ENCODE data around the gene OPN1SW.

Gene OPN1SW

DNA sequence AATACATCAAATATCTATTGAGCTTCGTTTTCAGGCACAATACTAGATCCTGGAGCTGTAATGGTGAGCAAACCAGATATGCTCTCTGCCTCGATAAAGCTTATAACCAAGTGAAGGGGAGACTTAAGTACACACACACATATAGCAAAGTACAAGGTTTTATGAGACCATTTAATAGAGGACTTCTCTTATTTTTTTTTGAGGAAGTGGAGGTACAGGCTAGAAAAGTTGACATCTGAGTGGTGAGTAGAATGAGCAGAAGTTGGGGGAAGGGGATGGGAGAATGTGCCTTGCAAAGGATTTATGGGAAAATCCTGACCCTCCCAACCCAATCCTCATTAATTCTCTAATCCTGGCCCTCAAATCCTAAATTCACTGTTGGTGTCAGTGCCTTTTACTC lies 23.9 kb upstream of the OPN1SW start:
- no peaks in the 10 kb centered on the region for H3K4me1 ChIP-seq (ENCODE audit: low read depth, poor library complexity, severe bottlenecking)
- H3K9ac ChIP-seq, result no peak overlapping the region
- H3K4me2 ChIP-seq, result no peak overlapping the region
- no peak overlapping the region for H2AFZ ChIP-seq (ENCODE audit: low read depth)
- H3K36me3 ChIP-seq (ENCODE audit: insufficient read depth), result no peaks in the 10 kb centered on the region
- no peaks in the 10 kb centered on the region for H4K20me1 ChIP-seq (ENCODE audit: insufficient read depth)
- no peak overlapping the region for H3K4me3 ChIP-seq (IDR thresholded peaks at IDR 0.05; ENCODE audit: insufficient read depth, low read depth, low read length)
- H3K79me2 ChIP-seq (ENCODE audit: insufficient read depth, low read depth), result no peaks in the 10 kb centered on the region
- TF ChIP-seq, protein P1, sequence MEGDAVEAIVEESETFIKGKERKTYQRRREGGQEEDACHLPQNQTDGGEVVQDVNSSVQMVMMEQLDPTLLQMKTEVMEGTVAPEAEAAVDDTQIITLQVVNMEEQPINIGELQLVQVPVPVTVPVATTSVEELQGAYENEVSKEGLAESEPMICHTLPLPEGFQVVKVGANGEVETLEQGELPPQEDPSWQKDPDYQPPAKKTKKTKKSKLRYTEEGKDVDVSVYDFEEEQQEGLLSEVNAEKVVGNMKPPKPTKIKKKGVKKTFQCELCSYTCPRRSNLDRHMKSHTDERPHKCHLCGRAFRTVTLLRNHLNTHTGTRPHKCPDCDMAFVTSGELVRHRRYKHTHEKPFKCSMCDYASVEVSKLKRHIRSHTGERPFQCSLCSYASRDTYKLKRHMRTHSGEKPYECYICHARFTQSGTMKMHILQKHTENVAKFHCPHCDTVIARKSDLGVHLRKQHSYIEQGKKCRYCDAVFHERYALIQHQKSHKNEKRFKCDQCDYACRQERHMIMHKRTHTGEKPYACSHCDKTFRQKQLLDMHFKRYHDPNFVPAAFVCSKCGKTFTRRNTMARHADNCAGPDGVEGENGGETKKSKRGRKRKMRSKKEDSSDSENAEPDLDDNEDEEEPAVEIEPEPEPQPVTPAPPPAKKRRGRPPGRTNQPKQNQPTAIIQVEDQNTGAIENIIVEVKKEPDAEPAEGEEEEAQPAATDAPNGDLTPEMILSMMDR (conservative IDR thresholded peaks at IDR 0.05; ENCODE audit: low read depth, low read length), result no peak
- H3K27me3 ChIP-seq (ENCODE audit: insufficient read depth, low read depth), result no peaks in the 10 kb centered on the region
- H3K27ac ChIP-seq, result no peak overlapping the region

DNA sequence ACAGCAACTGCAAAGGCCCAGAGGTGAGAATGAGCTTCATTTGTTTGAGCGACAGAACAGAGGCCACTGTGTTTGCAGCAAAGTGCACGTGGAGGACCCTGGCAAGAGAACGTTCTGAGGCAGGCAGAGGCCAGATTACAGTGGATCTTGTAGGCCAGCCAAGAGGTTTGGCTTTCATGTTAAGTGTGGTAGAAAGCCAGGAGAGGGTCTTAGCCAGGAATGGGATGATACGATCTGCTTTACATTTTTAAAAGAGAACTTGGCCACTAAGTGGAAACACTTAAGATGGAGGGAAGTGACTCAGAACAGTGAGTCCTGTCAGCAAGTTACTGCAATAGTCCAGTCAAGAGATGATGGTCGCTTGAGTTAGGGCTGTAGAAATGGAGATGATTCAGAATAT lies 20.7 kb upstream of the OPN1SW start:
- Histone ChIP-seq H3K27ac (no peak overlapping the region), H3K4me1 (ENCODE audit: low read depth, poor library complexity, severe bottlenecking) (peaks cover 10% of the 10 kb centered on the region), H3K27me3 (ENCODE audit: insufficient read depth, low read depth) (no peaks in the 10 kb centered on the region), H4K20me1 (ENCODE audit: insufficient read depth) (no peaks in the 10 kb centered on the region), H3K4me2 (no peak overlapping the region), H3K36me3 (ENCODE audit: insufficient read depth) (no peaks in the 10 kb centered on the region), H2AFZ (ENCODE audit: low read depth) (no peak overlapping the region), H3K9ac (no peak overlapping the region), H3K4me3 (IDR thresholded peaks at IDR 0.05; ENCODE audit: insufficient read depth, low read depth, low read length) (no peak overlapping the region), H3K79me2 (ENCODE audit: insufficient read depth, low read depth) (no peaks in the 10 kb centered on the region)
- TF ChIP-seq, protein P1 (conservative IDR thresholded peaks at IDR 0.05; ENCODE audit: low read depth, low read length), result no peak

DNA sequence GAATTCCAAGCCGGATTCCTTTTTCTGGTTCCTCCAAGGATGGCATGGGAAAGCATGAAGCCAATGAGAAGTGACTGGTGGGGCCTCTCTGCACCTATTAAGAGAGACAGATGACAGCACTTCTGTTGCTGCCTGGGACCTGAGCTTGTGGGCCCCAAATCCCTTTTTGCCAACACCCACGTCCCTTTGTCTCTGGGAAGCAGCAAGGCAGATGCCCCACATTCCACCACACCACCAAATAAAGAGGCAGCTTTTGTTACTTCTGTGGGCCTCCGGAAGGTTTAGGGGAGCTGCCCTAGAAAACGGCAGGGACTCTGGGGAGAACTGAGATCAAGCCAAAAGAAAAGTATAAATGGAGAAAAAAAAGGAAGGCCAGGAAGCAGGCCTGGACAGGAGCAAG lies 19.5 kb upstream of the OPN1SW start:
- no peaks in the 10 kb centered on the region for H3K36me3 ChIP-seq (ENCODE audit: insufficient read depth)
- H3K27me3 ChIP-seq (ENCODE audit: insufficient read depth, low read depth), result peaks cover 5% of the 10 kb centered on the region; the same call in 1 of the 2 replicates
- no peak overlapping the region for H2AFZ ChIP-seq (ENCODE audit: low read depth)
- no peak overlapping the region for H3K9ac ChIP-seq
- peaks cover 10% of the 10 kb centered on the region for H3K4me1 ChIP-seq (ENCODE audit: low read depth, poor library complexity, severe bottlenecking)
- TF ChIP-seq, protein P1 (conservative IDR thresholded peaks at IDR 0.05; ENCODE audit: low read depth, low read length), result no peak
- H3K79me2 ChIP-seq (ENCODE audit: insufficient read depth, low read depth), result no peaks in the 10 kb centered on the region
- H3K27ac ChIP-seq, result no peak overlapping the region
- H3K4me2 ChIP-seq, result no peak overlapping the region
- H3K4me3 ChIP-seq (IDR thresholded peaks at IDR 0.05; ENCODE audit: insufficient read depth, low read depth, low read length), result no peak overlapping the region
- no peaks in the 10 kb centered on the region for H4K20me1 ChIP-seq (ENCODE audit: insufficient read depth)

DNA sequence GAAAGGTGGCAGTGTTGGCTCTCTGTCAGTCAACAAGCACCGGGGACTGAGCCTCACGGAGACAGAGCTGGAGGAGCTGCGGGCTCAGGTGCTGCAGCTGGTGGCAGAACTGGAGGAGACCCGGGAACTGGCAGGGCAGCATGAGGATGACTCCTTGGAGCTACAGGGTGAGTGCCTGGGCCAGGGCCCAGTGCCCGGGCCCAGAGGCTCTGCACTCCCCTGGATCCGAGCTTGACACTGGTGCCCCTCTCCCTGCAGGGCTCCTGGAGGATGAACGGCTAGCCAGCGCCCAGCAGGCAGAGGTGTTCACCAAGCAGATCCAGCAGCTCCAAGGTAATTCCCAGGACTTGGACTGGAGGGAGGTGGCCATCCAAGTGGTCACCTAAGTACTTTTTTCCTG lies 18.8 kb upstream of the OPN1SW start:
- Histone ChIP-seq H3K9ac (no peak overlapping the region), H3K4me2 (no peak overlapping the region), H3K27ac (no peak overlapping the region), H3K27me3 (ENCODE audit: insufficient read depth, low read depth) (peaks cover 11% of the 10 kb centered on the region; the same call in 1 of the 2 replicates), H4K20me1 (ENCODE audit: insufficient read depth) (no peaks in the 10 kb centered on the region), H3K36me3 (ENCODE audit: insufficient read depth) (no peaks in the 10 kb centered on the region), H2AFZ (ENCODE audit: low read depth) (no peak overlapping the region), H3K4me3 (IDR thresholded peaks at IDR 0.05; ENCODE audit: insufficient read depth, low read depth, low read length) (no peak overlapping the region), H3K4me1 (ENCODE audit: low read depth, poor library complexity, severe bottlenecking) (peaks cover 10% of the 10 kb centered on the region), H3K79me2 (ENCODE audit: insufficient read depth, low read depth) (no peaks in the 10 kb centered on the region)
- TF ChIP-seq, protein P1 (conservative IDR thresholded peaks at IDR 0.05; ENCODE audit: low read depth, low read length), result no peak
